PC-3 (cell line): ENCODE measurements around the gene FAM151A. TPM values are rescaled to one million over a fixed set of nuclear protein-coding genes. Genes with fewer than 3 reads are reported as not detected.

Experiments used
- ATAC-seq: fragments of 200-7000 bp; cut with Tn5 transposase; 2 replicates; pipeline ENCODE4 v1.9.1; 2020; ENCODE audit warnings: mild to moderate bottlenecking, moderate library complexity
- BruUV-seq: library from RNA; stranded (reverse); fragments of 400-500 nt; replicated peaks from 2 replicates; lab custom pipeline; 2021; lab: Mats Ljungman, UMichigan
- CTCF ChIA-PET: fragments of 300-600 bp; sonication (Branson Sonifier 250); formaldehyde crosslinking; loops from one replicate; lab custom pipeline; 2022; ENCODE audit warnings: antibody characterized with exemption; lab: Charles Lee
- POLR2A ChIA-PET: fragments of 300-600 bp; sonication (Branson Sonifier 250); formaldehyde crosslinking; loops from one replicate; lab custom pipeline; 2022; ENCODE audit warnings: antibody characterized with exemption; ENCODE audit not compliant: unreplicated experiment; lab: Charles Lee
- DNase-seq: peaks from one replicate; pipeline ENCODE4 v3.0.0-alpha.2; 2015
- H2AFZ ChIP-seq: fragments of 300-600 bp; sonication (generic); 2 replicates; pipeline ENCODE4 v1.6.0; 2016; ENCODE audit warnings: antibody characterized with exemption, low read length
- H3F3A ChIP-seq: fragments of 300-600 bp; sonication (generic); one replicate; pipeline ENCODE4 v1.6.0; 2017; ENCODE audit warnings: antibody characterized with exemption, low read length, control low read depth, mild to moderate bottlenecking; ENCODE audit not compliant: unreplicated experiment
- H3K27ac ChIP-seq: fragments of 300-600 bp; sonication (generic); 2 replicates; pipeline ENCODE4 v1.5.1; 2016; ENCODE audit warnings: mild to moderate bottlenecking, low read length
- H3K27me3 ChIP-seq: fragments of 300-600 bp; sonication (generic); 2 replicates; pipeline ENCODE4 v1.6.1; 2016; ENCODE audit warnings: low read length, mixed read lengths
- H3K36me3 ChIP-seq: fragments of 300-600 bp; sonication (generic); 2 replicates; pipeline ENCODE4 v1.6.1; 2016; ENCODE audit warnings: low read depth, mixed run types, low read length, mixed read lengths
- H3K4me1 ChIP-seq: fragments of 300-600 bp; sonication (generic); 2 replicates; pipeline ENCODE4 v1.5.1; 2016; ENCODE audit warnings: low read length; ENCODE audit not compliant: insufficient read depth
- H3K4me2 ChIP-seq: fragments of 300-600 bp; sonication (generic); 2 replicates; pipeline ENCODE4 v1.6.0; 2016; ENCODE audit warnings: low read length
- H3K4me3 ChIP-seq: fragments of 300-600 bp; sonication (generic); 2 replicates; pipeline ENCODE4 v1.5.1; 2016; ENCODE audit warnings: mild to moderate bottlenecking, low read length, mixed read lengths
- H3K79me2 ChIP-seq: fragments of 300-600 bp; sonication (generic); 2 replicates; pipeline ENCODE4 v1.6.1; 2017; ENCODE audit warnings: low read length, mixed read lengths
- H3K9ac ChIP-seq: fragments of 300-600 bp; sonication (generic); 2 replicates; pipeline ENCODE4 v1.6.0; 2016; ENCODE audit warnings: mild to moderate bottlenecking, low read length
- H3K9me2 ChIP-seq: fragments of 300-600 bp; sonication (generic); replicated peaks from 2 replicates; pipeline ENCODE4 v1.6.1; 2016; ENCODE audit warnings: mixed run types, low read length, mixed read lengths
- H3K9me3 ChIP-seq: fragments of 300-600 bp; sonication (generic); 2 replicates; pipeline ENCODE4 v1.6.1; 2016; ENCODE audit warnings: low read length, mixed read lengths
- H4K20me1 ChIP-seq: fragments of 300-600 bp; sonication (generic); 2 replicates; pipeline ENCODE4 v1.6.1; 2016; ENCODE audit warnings: low read length, mixed read lengths
- EZH2 ChIP-seq: fragments of 300-600 bp; sonication (generic); IDR thresholded peaks from one replicate; pipeline ENCODE4 v1.6.1; 2017; ENCODE audit warnings: antibody characterized with exemption, mild to moderate bottlenecking, low read length; ENCODE audit not compliant: unreplicated experiment
- EZH2phosphoT487 ChIP-seq: fragments of 300-600 bp; sonication (generic); IDR thresholded peaks from 2 replicates; pipeline ENCODE4 v1.6.1; 2018; ENCODE audit warnings: mild to moderate bottlenecking, antibody characterized with exemption, low read length, borderline replicate concordance
- intact Hi-C: fragments of 100-400 bp; cut with micrococcal nuclease; formaldehyde crosslinking; loops from 2 replicates; pipeline ENCODE4 v1.9.0; 2023
- total RNA-seq: library from RNA; depleted of rRNA; stranded (reverse); fragments of >200 nt; gene quantifications from 2 replicates; pipeline ENCODE4 v1.2.3, GENCODE V29; 2014
- TF ChIP-seq, protein P1 (sequence below): fragments of 300-600 bp; sonication (generic); conservative IDR thresholded peaks from 2 replicates; pipeline ENCODE4 v1.5.1; 2017; ENCODE audit warnings: antibody characterized with exemption, low read depth, mild to moderate bottlenecking, low read length

Gene FAM151A
- total RNA-seq, 1 experiment from 2014 or later: not detected

- Histone ChIP-seq H3K27ac (no peak overlapping the region), H3K27me3 (no peaks in the 10 kb centered on the region), H3F3A (no peaks in the 10 kb centered on the region), H3K4me3 (no peak overlapping the region), H3K9ac (no peak overlapping the region), H3K79me2 (no peaks in the 10 kb centered on the region), H3K4me2 (no peak overlapping the region), H3K9me2 (no peaks in the 10 kb centered on the region), H3K9me3 (no peaks in the 10 kb centered on the region), H3K36me3 (no peaks in the 10 kb centered on the region), H4K20me1 (no peaks in the 10 kb centered on the region), H2AFZ (no peak overlapping the region), H3K4me1 (no peaks in the 10 kb centered on the region)
- POLR2A ChIA-PET: no interaction called here
- BruUV-seq: no TSS peak
- ATAC-seq: no peak
- intact Hi-C loops: no loop called here
- DNase-seq: no peak
- CTCF ChIA-PET: no interaction called here
- no peak for TF ChIP-seq EZH2phosphoT487
- TF ChIP-seq, protein P1, sequence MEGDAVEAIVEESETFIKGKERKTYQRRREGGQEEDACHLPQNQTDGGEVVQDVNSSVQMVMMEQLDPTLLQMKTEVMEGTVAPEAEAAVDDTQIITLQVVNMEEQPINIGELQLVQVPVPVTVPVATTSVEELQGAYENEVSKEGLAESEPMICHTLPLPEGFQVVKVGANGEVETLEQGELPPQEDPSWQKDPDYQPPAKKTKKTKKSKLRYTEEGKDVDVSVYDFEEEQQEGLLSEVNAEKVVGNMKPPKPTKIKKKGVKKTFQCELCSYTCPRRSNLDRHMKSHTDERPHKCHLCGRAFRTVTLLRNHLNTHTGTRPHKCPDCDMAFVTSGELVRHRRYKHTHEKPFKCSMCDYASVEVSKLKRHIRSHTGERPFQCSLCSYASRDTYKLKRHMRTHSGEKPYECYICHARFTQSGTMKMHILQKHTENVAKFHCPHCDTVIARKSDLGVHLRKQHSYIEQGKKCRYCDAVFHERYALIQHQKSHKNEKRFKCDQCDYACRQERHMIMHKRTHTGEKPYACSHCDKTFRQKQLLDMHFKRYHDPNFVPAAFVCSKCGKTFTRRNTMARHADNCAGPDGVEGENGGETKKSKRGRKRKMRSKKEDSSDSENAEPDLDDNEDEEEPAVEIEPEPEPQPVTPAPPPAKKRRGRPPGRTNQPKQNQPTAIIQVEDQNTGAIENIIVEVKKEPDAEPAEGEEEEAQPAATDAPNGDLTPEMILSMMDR: no peak
- no peak for TF ChIP-seq EZH2
These were observed 45.2 kb upstream of the FAM151A start for GRCh38 chr1:54668567-54668966.

- Histone ChIP-seq H4K20me1 (no peaks in the 10 kb centered on the region), H3K9ac (no peak overlapping the region), H3K79me2 (no peaks in the 10 kb centered on the region), H3K36me3 (no peaks in the 10 kb centered on the region), H3K27me3 (no peaks in the 10 kb centered on the region), H2AFZ (no peak overlapping the region), H3F3A (no peaks in the 10 kb centered on the region), H3K4me3 (no peak overlapping the region), H3K9me3 (no peaks in the 10 kb centered on the region), H3K9me2 (no peaks in the 10 kb centered on the region), H3K27ac (no peak overlapping the region), H3K4me2 (no peak overlapping the region), H3K4me1 (no peaks in the 10 kb centered on the region)
- ChIA-PET CTCF (no interaction called here), POLR2A (no interaction called here)
- TF ChIP-seq, protein P1: no peak
- TF ChIP-seq EZH2phosphoT487: no peak
- no peak for TF ChIP-seq EZH2
- no peak for ATAC-seq
- intact Hi-C loops: no loop called here
- no peak for DNase-seq
- BruUV-seq: no TSS peak
These were observed 44.5 kb upstream of the FAM151A start for GRCh38 chr1:54667797-54668196.

- ChIA-PET CTCF (no interaction called here), POLR2A (no interaction called here)
- DNase-seq: no peak
- intact Hi-C loops: no loop called here
- no peak for ATAC-seq
- no peak for TF ChIP-seq EZH2
- Histone ChIP-seq H3K36me3 (no peaks in the 10 kb centered on the region), H3K9ac (no peak overlapping the region), H4K20me1 (no peaks in the 10 kb centered on the region), H2AFZ (no peak overlapping the region), H3K4me2 (no peak overlapping the region), H3K9me2 (no peaks in the 10 kb centered on the region), H3K27ac (no peak overlapping the region), H3K79me2 (no peaks in the 10 kb centered on the region), H3K27me3 (no peaks in the 10 kb centered on the region), H3K4me1 (no peaks in the 10 kb centered on the region), H3K9me3 (no peaks in the 10 kb centered on the region), H3F3A (no peaks in the 10 kb centered on the region), H3K4me3 (no peak overlapping the region)
- BruUV-seq: no TSS peak
These were observed 43.0 kb upstream of the FAM151A start for GRCh38 chr1:54666333-54666732.
